GM19099 (cell line): ENCODE data around the gene RUNX3.

Experiments
- POLR2A ChIP-seq: IDR thresholded peaks from 3 replicates; pipeline ENCODE4 v1.6.1; 2011; ENCODE audit warnings: low read depth; ENCODE audit not compliant: insufficient read length; ENCODE audit errors: extremely low read depth

Gene RUNX3

GRCh38 chr1:24867084-24867870 lies 62.8 kb downstream of the RUNX3 start:
- TF ChIP-seq POLR2A = no peak

- no peak for TF ChIP-seq POLR2A
These were observed 63.6 kb downstream of the RUNX3 start for GRCh38 chr1:24866211-24867083.

GRCh38 chr1:24865587-24865986 lies 64.5 kb downstream of the RUNX3 start:
- TF ChIP-seq POLR2A = no peak

- TF ChIP-seq POLR2A = no peak
These were observed 64.9 kb downstream of the RUNX3 start for GRCh38 chr1:24865168-24865567.

- TF ChIP-seq POLR2A = no peak
These were observed 65.7 kb downstream of the RUNX3 start for GRCh38 chr1:24864370-24864777.

- TF ChIP-seq POLR2A = no peak
These were observed 67.1 kb downstream of the RUNX3 start for GRCh38 chr1:24862775-24863483.

- TF ChIP-seq POLR2A = no peak
These were observed 68.0 kb downstream of the RUNX3 start for GRCh38 chr1:24861821-24862727.

GRCh38 chr1:24860841-24861240 lies 69.2 kb downstream of the RUNX3 start:
- no peak for TF ChIP-seq POLR2A

- no peak for TF ChIP-seq POLR2A
These were observed 70.7 kb downstream of the RUNX3 start for GRCh38 chr1:24859063-24860010.

- no peak for TF ChIP-seq POLR2A
These were observed 71.8 kb downstream of the RUNX3 start for GRCh38 chr1:24858277-24858676.

- no peak for TF ChIP-seq POLR2A
These were observed 72.5 kb downstream of the RUNX3 start for GRCh38 chr1:24857507-24858133.

GRCh38 chr1:24856787-24857506 lies 73.1 kb downstream of the RUNX3 start:
- TF ChIP-seq POLR2A = no peak
